ENCODE measurements around the gene TMC1.
"Not testable (repeated sequence)": the region's sequence is repeated elsewhere in the genome, so short reads cannot be mapped to it uniquely, and the experiment has no call there.

Gene TMC1

DNA sequence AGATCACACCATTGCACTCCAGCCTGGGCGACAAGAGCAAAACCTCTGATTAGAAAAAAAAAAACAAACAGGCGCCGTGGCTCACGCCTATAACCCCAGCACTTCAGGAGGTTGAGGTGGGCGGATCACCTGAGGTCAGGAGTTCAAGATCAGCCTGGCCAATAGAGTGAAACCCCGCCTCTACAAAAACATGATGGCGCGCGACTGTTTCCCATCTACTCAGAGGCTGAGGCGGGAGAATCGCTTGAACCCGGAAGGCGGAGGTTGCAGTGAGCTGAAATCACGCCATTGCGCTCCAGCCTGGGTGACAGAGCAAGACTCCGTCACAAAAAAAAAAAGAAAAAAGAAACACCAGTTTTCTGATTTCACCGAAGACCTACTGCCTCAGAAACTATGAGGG, at the start of gene TMC1:
TSS of gene TMC1 (plus strand) at position 193 of the 400 bp plus-strand sequence. CDS start 127,041 bp downstream, outside the sequence.
- peaks cover 21% of the 10 kb centered on the region for H3K4me1 Mint-ChIP-seq
- DNase-seq, ATAC-seq, H3K27ac Mint-ChIP-seq, H3K9me3 Mint-ChIP-seq, H3K27me3 Mint-ChIP-seq, H3K4me3 Mint-ChIP-seq: not testable (repeated sequence)

DNA sequence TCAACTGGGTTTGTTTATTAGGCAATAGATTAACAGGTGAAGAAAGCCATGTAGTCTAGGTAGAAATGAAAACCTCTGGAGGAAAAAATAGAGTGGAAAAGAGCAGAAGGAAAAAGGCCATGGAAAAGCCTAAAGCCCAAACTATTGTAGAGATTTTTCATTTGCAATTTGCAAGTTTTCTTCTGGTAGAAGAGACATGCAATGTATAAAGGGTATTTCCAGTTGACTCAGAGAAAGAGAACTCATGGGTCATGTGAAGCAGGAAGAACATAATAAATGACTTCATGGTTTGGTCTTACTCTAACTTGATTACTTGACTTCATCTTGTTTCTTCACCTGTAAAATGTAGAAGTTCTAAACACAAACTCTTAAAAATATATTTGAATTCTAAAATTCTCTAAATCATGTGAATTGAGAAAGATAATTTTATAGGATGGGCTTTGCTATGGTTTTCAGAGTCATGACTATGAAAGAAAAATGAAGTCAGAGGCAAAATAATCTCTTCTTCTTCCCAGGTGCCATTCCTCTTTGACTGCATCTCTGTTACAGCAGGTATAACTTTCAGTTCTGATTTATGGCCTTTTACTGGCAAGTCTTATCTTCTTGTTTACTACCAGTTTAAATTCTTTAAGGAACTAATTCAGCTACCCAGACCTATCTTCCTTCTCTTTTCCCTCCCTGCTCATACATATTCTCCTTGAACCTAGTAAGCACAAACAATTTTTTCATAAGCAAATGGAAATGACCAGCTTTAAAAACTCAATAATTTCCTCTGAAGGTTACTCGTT, 47.7 kb upstream of the TMC1 start:
- H3K9me3 Mint-ChIP-seq = peaks cover 0 to 6% of the 10 kb centered on the region in 2 donors
- peak overlapping the region; percentile 80 to 97 for H3K27ac Mint-ChIP-seq
- DNase-seq = no peak
- H3K4me3 Mint-ChIP-seq = peak overlapping the region; percentile 50 to 67
- peak; percentile 79 for ATAC-seq
- H3K4me1 Mint-ChIP-seq = peaks cover 45% of the 10 kb centered on the region
- no peaks in the 10 kb centered on the region for H3K27me3 Mint-ChIP-seq

DNA sequence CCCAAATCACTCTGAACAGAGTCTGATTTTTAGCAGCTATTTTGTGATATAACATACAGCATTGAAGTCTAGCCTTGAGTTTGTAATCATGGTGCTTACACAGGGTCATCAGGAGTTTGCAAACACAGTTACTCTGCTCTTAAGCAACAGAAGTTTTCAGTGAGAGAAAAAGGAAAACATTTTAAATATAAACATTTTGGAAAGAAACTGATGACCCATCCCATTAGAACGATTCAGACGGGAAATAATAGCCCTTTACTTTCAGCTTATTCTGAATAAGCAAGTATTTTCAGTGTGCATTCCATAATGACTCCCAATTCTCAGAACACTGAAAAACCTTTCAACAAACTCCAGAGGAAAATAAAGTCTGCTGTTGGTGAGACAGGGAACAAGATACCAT, 46.7 kb upstream of the TMC1 start:
- peaks cover 55% of the 10 kb centered on the region for H3K4me1 Mint-ChIP-seq

DNA sequence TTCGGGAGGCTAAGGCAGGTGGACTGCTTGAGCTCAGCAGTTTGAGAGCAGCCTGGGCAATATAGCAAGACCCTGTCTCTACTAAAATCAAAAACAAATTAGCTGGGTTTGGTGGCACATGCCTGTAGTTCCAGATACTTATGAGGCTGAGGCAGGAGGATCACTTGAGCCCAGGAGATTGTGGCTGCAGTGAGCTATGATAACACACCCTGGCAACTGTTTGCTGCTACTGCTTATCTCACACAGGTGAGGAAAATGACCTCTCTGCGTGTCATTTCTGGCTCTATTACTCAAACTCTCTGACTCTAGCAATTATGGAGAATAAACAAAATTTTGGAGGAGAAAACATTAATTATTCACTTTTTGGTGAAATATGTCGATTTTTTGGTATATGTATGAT, 45.3 kb upstream of the TMC1 start:
- Mint-ChIP-seq H3K27ac (no peak overlapping the region), H3K9me3 (peaks cover 0 to 6% of the 10 kb centered on the region in 2 donors), H3K4me3 (no peak overlapping the region), H3K27me3 (no peaks in the 10 kb centered on the region), H3K4me1 (peaks cover 55% of the 10 kb centered on the region)
- ATAC-seq (no peak), DNase-seq (no peak)

More for the DNA sequence above, 46.7 kb upstream of the TMC1 start:
- H3K27ac Mint-ChIP-seq = no peak overlapping the region
- H3K4me3 Mint-ChIP-seq = no peak overlapping the region
- ATAC-seq (no peak), DNase-seq (no peak)
- H3K9me3 Mint-ChIP-seq = peaks cover 0 to 6% of the 10 kb centered on the region in 2 donors
- H3K27me3 Mint-ChIP-seq = no peaks in the 10 kb centered on the region

DNA sequence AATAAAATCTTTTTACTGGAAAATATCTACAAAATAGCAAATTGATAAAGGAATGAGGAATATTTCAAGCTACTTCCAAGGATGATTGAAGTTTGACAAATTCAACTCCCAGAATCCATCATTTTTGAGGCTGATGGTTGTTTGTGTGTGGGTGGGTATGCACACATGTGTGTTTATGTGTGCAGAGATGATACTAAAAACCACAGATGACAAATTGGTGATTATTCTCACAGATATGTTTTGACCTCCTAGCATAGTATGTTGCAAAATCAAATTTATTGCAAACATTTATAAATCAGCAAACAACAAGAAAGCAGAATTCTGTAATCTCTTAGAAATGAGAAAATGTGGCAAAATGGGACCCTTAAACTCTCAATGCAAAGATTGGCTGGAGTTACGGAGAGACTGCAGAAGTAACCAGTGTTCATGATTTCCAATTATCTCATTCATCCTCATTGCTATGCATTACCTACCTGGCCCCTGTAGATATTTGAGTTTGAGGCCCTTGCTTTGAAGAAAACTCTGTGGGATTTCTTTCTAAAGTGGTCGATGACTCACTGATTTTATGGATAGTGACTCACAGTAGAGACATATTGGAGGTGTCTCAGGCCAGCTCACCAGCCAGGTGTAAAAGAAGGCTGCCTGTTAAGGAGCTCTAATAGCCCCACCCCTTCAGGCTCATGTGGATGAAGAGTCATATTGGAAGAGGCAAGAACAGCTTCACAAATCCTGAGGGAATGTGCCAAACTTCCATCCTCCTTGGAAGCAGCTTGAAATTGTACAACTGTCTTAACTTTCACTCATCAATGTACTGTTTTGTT, 44.6 kb upstream of the TMC1 start:
- Mint-ChIP-seq H3K4me1 (peaks cover 55% of the 10 kb centered on the region), H3K27ac (no peak overlapping the region), H3K27me3 (no peaks in the 10 kb centered on the region), H3K4me3 (peak overlapping the region in 1 of 2 donors; percentile 39), H3K9me3 (peaks cover 0 to 2% of the 10 kb centered on the region in 2 donors)
- ATAC-seq = peak; percentile 96
- DNase-seq = peak; percentile 48 to 57

DNA sequence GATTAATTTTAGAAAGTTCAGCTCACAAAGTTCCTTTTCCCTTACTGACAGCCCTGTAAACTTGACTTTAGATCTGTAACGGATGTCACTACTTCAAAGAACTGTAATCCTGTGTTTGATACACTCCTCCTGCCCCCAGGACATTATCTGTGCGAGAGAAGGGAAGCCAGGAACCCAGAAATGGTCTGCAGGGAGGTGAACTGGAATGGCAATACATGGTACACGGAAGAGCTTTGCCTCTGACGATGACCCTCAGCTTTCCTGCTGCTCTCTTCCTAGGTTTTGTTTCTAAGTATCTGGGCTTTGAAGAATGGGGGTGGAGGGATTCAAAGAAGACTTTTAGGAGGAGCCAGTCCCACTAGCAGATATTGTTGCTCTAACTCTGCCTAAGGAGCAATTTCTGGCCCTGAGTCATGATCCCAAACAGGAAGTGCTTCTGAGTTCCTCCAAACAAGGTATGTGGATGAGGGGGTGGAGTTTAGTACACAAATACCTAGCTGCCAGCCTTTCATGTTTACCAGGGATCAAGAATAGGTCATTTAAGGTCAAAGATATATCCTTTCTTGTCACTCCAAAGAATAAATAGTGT, 43.4 kb upstream of the TMC1 start:
- ATAC-seq (peak; percentile 35), DNase-seq (peak in 1 of 2 donors; percentile 12)
- Mint-ChIP-seq H3K4me3 (peak overlapping the region; percentile 25 to 59), H3K9me3 (no peaks in the 10 kb centered on the region), H3K4me1 (peaks cover 51% of the 10 kb centered on the region), H3K27ac (no peak overlapping the region), H3K27me3 (no peaks in the 10 kb centered on the region)

DNA sequence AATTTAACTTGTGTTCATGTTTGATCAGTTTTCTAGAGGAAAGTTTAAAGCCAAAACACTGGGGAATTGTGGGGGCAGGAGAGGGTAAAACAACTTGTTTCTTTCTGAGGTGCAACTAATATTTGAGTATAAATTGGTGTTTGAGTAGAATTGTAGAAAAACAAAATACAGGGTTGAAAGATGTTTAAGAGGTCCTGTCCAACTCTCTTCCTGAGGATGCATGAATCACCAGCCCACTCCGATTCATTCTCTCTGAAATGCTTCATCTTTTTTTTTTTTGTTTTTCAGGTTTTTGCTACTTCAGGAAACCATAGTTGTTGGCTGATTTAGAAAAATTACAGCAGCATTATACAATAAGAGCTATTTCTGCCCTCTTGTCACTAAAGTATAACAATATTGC, 42.4 kb upstream of the TMC1 start:
- peaks cover 42% of the 10 kb centered on the region for H3K4me1 Mint-ChIP-seq
- no peak overlapping the region for H3K27ac Mint-ChIP-seq
- peak overlapping the region in 1 of 2 donors; percentile 67 for H3K4me3 Mint-ChIP-seq
- H3K9me3 Mint-ChIP-seq = no peaks in the 10 kb centered on the region
- H3K27me3 Mint-ChIP-seq = no peaks in the 10 kb centered on the region
- DNase-seq (no peak), ATAC-seq (no peak)

DNA sequence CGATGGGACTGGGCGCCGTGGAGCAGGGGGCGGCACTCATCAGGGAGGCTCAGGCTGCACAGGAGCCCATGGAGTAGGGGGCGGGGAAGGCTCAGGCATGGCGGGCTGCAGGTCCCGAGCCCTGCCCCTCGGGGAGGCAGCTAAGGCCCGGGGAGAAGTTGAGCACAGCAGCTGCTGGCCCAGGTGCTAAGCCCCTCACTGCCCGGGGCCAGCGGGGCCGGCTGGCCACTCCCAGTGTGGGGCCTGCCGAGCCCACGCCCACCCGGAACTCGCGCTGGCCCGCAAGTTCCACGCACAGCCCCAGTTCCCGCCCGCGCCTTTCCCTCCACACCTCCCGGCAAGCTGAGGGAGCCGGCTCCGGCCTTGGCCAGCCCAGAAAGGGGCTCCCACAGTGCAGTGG, 41.1 kb upstream of the TMC1 start:
- H3K27ac Mint-ChIP-seq, H3K27me3 Mint-ChIP-seq, DNase-seq, H3K9me3 Mint-ChIP-seq, H3K4me3 Mint-ChIP-seq, ATAC-seq: not testable (repeated sequence)
- peaks cover 33% of the 10 kb centered on the region for H3K4me1 Mint-ChIP-seq

DNA sequence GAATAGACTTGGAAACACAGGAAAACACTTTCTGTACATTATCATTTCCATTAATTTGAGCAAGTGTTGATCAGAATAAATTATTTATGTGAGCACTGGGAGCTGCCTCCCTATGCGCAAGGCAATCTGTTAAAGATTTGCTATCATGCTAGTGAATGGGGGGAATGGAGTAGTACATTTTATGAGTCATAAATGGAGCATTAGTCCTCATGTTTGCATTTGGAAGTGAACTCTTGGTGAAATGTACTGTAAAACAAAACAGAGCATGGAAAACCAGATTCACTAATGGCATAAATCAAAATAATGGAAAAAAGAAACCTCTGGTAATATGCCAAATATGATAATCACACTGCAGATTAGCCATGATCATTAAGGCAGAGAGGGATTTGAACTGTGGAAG, 40.5 kb upstream of the TMC1 start:
- H3K27ac Mint-ChIP-seq = no peak overlapping the region
- DNase-seq = no peak
- peaks cover 33% of the 10 kb centered on the region for H3K4me1 Mint-ChIP-seq
- ATAC-seq = no peak
- no peaks in the 10 kb centered on the region for H3K27me3 Mint-ChIP-seq
- H3K9me3 Mint-ChIP-seq = no peaks in the 10 kb centered on the region
- H3K4me3 Mint-ChIP-seq = no peak overlapping the region

DNA sequence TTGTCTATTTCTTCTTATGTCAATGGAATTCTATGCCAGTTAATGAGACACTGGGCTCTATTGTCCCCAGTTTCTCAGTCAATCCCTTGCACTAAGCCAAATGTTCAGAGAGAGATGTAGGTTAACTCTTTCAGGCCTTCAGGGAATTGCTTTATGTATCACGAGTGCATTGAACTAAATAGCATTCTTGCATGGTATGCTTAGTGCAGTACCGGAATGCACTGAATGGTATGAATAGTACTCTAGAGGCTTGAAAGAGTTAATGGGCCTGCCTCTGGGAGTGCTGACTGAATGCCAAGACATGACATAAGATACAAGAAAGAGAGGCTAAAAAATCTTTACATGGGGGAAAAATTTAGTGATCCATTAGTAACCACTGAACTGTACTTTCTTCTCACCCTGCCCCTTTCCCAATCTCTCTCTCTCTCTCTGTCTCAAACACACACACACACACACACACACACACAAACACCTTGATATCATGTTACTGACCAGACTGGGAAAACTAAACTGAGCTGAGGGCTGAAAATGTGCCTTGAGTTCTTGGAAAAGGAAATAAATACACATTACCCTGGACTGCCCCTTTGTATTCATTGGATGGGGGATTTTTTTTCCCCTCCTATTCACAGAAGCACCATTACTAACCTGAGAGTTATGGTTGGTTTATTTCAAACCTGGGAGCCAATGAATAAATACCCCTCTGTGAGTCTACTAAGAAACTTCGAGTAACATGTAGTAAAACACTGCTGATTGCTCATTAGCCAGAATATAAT, 35.4 kb upstream of the TMC1 start:
- H3K4me3 Mint-ChIP-seq = no peak overlapping the region
- DNase-seq = no peak
- no peaks in the 10 kb centered on the region for H3K9me3 Mint-ChIP-seq
- no peak overlapping the region for H3K27ac Mint-ChIP-seq
- no peak for ATAC-seq
- H3K27me3 Mint-ChIP-seq = no peaks in the 10 kb centered on the region
- no peaks in the 10 kb centered on the region for H3K4me1 Mint-ChIP-seq

DNA sequence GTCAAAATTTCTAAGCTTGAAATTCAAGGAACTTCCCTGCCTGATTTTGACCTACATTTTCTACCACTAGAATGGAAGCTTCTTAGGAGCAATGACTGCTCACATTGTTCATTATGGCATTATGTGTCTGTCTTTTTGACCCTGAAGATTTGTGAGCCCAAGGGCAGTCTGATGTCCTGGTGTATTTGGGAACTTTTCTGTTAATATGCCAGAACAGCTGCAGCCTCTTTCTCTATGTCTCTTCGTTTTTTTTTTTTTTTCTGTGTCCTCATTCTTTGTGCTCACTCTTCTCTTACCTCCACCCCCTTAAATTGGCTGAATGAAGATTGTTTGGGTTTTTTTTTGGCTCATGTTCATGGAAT, 34.8 kb upstream of the TMC1 start:
- no peaks in the 10 kb centered on the region for H3K9me3 Mint-ChIP-seq
- no peak for DNase-seq
- H3K4me1 Mint-ChIP-seq = no peaks in the 10 kb centered on the region
- no peak overlapping the region for H3K4me3 Mint-ChIP-seq
- no peak for ATAC-seq
- H3K27me3 Mint-ChIP-seq = no peaks in the 10 kb centered on the region
- no peak overlapping the region for H3K27ac Mint-ChIP-seq

DNA sequence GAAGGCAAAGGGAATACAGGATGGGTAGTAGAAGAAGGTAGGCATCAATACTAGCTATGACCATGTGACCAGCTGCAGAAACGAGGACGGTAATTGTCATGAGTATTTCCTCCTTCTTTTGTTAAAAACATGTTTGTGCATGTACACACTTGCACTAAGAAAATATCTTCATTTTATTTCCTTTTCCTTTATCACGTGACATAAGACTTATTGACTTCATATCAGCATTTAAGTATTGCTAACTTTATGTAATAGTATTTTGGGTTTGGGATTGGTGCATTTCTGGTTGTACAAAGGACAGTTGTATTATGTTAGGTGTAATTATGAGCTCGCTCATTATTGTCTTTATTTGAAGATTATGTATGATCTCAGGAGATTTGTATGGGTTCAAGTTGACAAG, 33.7 kb upstream of the TMC1 start:
- DNase-seq, ATAC-seq, H3K4me1 Mint-ChIP-seq, H3K27ac Mint-ChIP-seq, H3K9me3 Mint-ChIP-seq, H3K4me3 Mint-ChIP-seq, H3K27me3 Mint-ChIP-seq: not testable (repeated sequence)

DNA sequence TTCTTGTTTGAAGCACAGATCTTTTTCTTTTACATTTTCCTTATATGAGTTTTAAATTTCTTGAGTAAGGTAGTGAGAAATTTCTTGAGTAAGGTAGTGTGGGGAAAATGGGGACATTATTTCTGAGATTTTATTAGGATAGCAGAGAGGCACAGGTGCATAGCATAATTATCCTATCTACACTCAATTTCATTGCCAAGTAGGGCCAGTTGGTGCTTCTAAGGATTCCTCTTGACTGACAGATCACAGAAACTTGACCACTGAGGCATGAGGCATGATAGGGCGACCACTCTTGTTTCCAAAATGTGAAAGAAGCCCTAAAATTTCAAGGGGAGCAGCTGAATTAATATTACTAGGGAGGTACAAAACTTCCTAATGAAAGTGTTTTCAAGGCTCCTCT, 31.4 kb upstream of the TMC1 start:
- Mint-ChIP-seq H3K27me3 (peaks cover 8% of the 10 kb centered on the region), H3K9me3 (no peaks in the 10 kb centered on the region), H3K4me1 (no peaks in the 10 kb centered on the region), H3K4me3 (no peak overlapping the region), H3K27ac (no peak overlapping the region)
- no peak for DNase-seq
- ATAC-seq = no peak

DNA sequence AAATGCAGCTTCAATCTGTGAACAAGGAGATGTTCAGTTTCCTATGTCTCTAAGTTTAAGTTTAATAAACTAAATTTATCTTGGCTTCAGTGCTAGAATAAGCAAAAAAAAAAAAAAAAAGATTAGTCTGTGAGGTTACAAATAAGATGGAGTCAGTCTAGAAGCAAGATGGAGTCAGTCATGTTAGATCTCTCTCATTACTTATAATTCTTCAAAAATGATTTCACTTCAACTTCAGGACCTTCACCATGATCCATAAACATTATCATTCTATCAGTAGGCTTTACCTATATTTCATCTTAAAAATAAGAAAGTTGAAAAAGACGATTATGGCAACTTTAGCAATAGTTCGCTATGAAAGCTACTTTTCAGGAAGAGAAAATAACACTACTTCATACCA, 30.2 kb upstream of the TMC1 start:
- no peak overlapping the region for H3K4me3 Mint-ChIP-seq
- no peaks in the 10 kb centered on the region for H3K9me3 Mint-ChIP-seq
- H3K27ac Mint-ChIP-seq = no peak overlapping the region
- H3K4me1 Mint-ChIP-seq = no peaks in the 10 kb centered on the region
- ATAC-seq (no peak), DNase-seq (no peak)
- peaks cover 8% of the 10 kb centered on the region for H3K27me3 Mint-ChIP-seq

DNA sequence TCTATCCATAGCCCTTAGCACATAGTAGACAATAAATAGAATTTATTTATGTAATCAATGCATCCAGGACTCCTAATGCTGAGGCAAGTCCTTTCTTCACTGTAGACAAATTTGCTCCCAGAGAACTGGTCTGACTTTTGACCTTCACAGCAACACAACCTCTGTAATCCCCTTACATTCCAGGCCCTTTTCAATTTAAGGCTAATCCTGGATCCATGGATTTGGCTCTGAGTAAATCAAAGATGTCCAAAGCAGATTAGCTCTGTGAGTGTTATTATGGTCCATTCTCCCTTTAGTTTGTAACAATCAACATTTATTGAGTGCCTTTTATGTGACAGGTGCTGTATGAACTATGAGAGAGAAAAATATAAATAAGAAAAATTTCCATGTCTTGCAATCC, 27.4 kb upstream of the TMC1 start:
- Mint-ChIP-seq H3K9me3 (no peaks in the 10 kb centered on the region), H3K27ac (no peak overlapping the region), H3K27me3 (peaks cover 8% of the 10 kb centered on the region), H3K4me1 (no peaks in the 10 kb centered on the region), H3K4me3 (no peak overlapping the region)
- ATAC-seq = no peak
- DNase-seq = no peak

Measured in stimulated activated naive CD8-positive, alpha-beta T cell treated with anti-CD3 and anti-CD28 coated beads, Interleukin-15, amount 100 ng/mL, for 72 hours (primary cell).